Measurements from ENCODE around the gene ANKIB1. TPM values are rescaled to one million over a fixed set of nuclear protein-coding genes. Genes with fewer than 3 reads are reported as not detected.

The ANKIB1 gene
- polyA plus RNA-seq, 1 of the 3 experiments (the other 2 are of a cell fraction), result 24.6 TPM

DNA sequence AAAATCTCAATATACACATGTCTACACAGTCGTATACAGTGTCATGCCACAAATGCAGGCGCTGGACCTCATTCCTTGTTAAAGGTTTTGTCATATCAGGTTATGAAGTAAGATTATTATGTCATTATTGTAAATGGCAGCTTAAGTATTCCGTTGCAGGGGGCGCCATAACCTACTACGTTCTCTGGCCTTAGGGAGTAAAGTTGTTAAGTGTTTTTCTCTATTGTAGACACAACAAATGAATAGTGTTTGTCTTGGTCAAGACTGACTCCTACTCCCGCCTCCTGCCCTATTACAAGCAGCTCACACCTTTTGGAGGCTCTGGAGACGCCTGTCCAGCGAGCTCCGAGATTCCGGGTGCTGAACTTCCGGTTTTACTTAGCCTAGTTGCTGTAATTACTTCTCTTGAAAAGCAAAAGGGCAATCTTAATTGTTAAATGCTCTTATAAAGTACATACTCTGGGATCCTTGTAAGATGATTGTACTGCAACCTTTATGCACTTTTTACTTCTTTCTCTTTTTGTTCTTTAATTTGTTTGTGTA lies 202.5 kb downstream of the ANKIB1 start:
- peak overlapping the region; percentile 77 to 97 for H3K27ac ChIP-seq (ENCODE audit: low read depth in 2 of 2, low read length in 1 of 2)
- no peaks in the 10 kb centered on the region for H3K9me2 ChIP-seq
- no peaks in the 10 kb centered on the region for H3K27me3 ChIP-seq (ENCODE audit: insufficient read depth)
- H4K20me1 ChIP-seq (ENCODE audit: insufficient read depth), result no peaks in the 10 kb centered on the region
- peak overlapping the region; percentile 89 for H2AFZ ChIP-seq (ENCODE audit: low read depth)
- peak overlapping the region; percentile 91 for H3K9ac ChIP-seq
- 0% methylated on average over 11 of the region's 11 CpGs for WGBS (ENCODE audit: low lambda C conversion rate)
- peaks cover 5% of the 10 kb centered on the region for H3F3A ChIP-seq (replicated peaks; ENCODE audit: insufficient read depth)
- peak; percentile 43 for DNase-seq
- POLR2A ChIA-PET, result interaction anchor here (1.0 to 3.0 kb wide), 4 partner anchors 13 to 314 kb away, joined by 3 to 29 read pairs (median 6); partner anchors contain the start of genes ANKIB1, CYP51A1, KRIT1 and PEX1
- H3K36me3 ChIP-seq (replicated peaks in 1 of 2; ENCODE audit: control insufficient read depth in 1 of 2, insufficient read depth in 2 of 2, low read length in 1 of 2), result peaks cover 44 to 45% of the 10 kb centered on the region in 2 experiments
- H3K9me3 ChIP-seq, result no peaks in the 10 kb centered on the region
- CTCF ChIA-PET, result interaction anchor here (0.6 to 5.9 kb wide), 47 partner anchors 11 to 621 kb away, joined by 3 to 108 read pairs (median 4); partner anchors contain the start of genes AKAP9, ANKIB1, CYP51A1 and KRIT1
- H3K4me3 ChIP-seq (ENCODE audit: low read depth in 2 of 2, low read length in 1 of 2), result peak overlapping the region; percentile 70 to 99
- peaks cover 8 to 13% of the 10 kb centered on the region in 2 experiments; a peak in 2 of 4 replicates for H3K4me1 ChIP-seq (ENCODE audit: control insufficient read depth in 1 of 2, insufficient read depth in 2 of 2, low read depth in 1 of 2, low read length in 1 of 2)
- H3K79me2 ChIP-seq (ENCODE audit: insufficient read depth), result peaks cover 50% of the 10 kb centered on the region
- H3K4me2 ChIP-seq, result peak overlapping the region; percentile 80
- TF ChIP-seq, protein P1, sequence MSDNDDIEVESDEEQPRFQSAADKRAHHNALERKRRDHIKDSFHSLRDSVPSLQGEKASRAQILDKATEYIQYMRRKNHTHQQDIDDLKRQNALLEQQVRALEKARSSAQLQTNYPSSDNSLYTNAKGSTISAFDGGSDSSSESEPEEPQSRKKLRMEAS (IDR thresholded peaks at IDR 0.05; ENCODE audit: low read depth), result peak; percentile 58; the same call in 1 of the 2 replicates
- TF ChIP-seq EP300 (IDR thresholded peaks at IDR 0.05; ENCODE audit: borderline replicate concordance in 1 of 2, low read depth in 1 of 2, low read length in 1 of 2) (no peak), TCF12 (IDR thresholded peaks at IDR 0.05) (no peak), TEAD4 (IDR thresholded peaks at IDR 0.05; ENCODE audit: borderline replicate concordance, insufficient read depth) (no peak), GABPA (IDR thresholded peaks at IDR 0.05; ENCODE audit: low read depth) (peak; percentile 69), RCOR1 (IDR thresholded peaks at IDR 0.05; ENCODE audit: low read length) (no peak), EZH2phosphoT487 (IDR thresholded peaks at IDR 0.05; ENCODE audit: borderline replicate concordance, low read depth) (no peak), YY1 (IDR thresholded peaks at IDR 0.05; ENCODE audit: low read depth) (0 out of 2 replicates have a peak, but pooled peaks have one; percentile 45), GATA2 (CRISPR knock-in tag; IDR thresholded peaks at IDR 0.05) (no peak), RAD21 (IDR thresholded peaks at IDR 0.05; ENCODE audit: low read length) (no peak), MXI1 (IDR thresholded peaks at IDR 0.05; ENCODE audit: low read depth, low read length) (0 out of 2 replicates have a peak, but pooled peaks have one; percentile 28), NRF1 (IDR thresholded peaks at IDR 0.05; ENCODE audit: low read depth, low read length) (no peak), NFIC (IDR thresholded peaks at IDR 0.05; ENCODE audit: borderline replicate concordance) (no peak), MEF2A (IDR thresholded peaks at IDR 0.05; ENCODE audit: borderline replicate concordance, low read depth) (no peak), POLR2AphosphoS5 (IDR thresholded peaks at IDR 0.05; ENCODE audit: low read depth, low read length) (0 out of 2 replicates have a peak, but pooled peaks have one; percentile 24), FOXJ3 (CRISPR knock-in tag; IDR thresholded peaks at IDR 0.05) (no peak), SIN3A (IDR thresholded peaks at IDR 0.05; ENCODE audit: borderline replicate concordance, low read depth, low read length) (no peak), RFX5 (IDR thresholded peaks at IDR 0.05; ENCODE audit: low read length) (no peak), FOSL2 (IDR thresholded peaks at IDR 0.05; ENCODE audit: borderline replicate concordance, low read depth) (no peak), CTCF (IDR thresholded peaks at IDR 0.05) (peak; percentile 86), IRF3 (IDR thresholded peaks at IDR 0.05; ENCODE audit: low read depth, low read length) (no peak), CHD2 (IDR thresholded peaks at IDR 0.05; ENCODE audit: low read length, partially characterized antibody) (peak; percentile 37), JUND (IDR thresholded peaks at IDR 0.05) (no peak), FOXM1 (IDR thresholded peaks at IDR 0.05; ENCODE audit: low read depth) (no peak), ELF1 (IDR thresholded peaks at IDR 0.05) (peak; percentile 59)
- TF ChIP-seq, protein P2, sequence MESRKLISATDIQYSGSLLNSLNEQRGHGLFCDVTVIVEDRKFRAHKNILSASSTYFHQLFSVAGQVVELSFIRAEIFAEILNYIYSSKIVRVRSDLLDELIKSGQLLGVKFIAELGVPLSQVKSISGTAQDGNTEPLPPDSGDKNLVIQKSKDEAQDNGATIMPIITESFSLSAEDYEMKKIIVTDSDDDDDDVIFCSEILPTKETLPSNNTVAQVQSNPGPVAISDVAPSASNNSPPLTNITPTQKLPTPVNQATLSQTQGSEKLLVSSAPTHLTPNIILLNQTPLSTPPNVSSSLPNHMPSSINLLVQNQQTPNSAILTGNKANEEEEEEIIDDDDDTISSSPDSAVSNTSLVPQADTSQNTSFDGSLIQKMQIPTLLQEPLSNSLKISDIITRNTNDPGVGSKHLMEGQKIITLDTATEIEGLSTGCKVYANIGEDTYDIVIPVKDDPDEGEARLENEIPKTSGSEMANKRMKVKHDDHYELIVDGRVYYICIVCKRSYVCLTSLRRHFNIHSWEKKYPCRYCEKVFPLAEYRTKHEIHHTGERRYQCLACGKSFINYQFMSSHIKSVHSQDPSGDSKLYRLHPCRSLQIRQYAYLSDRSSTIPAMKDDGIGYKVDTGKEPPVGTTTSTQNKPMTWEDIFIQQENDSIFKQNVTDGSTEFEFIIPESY (IDR thresholded peaks at IDR 0.05; ENCODE audit: borderline replicate concordance, low read depth), result no peak
